ENCODE data around the gene SERPINB10.

SERPINB10 gene

GRCh38 chr18:63974991-63975390, 67.2 kb downstream of the SERPINB10 start:
- Mint-ChIP-seq H3K27me3 (no peaks in the 10 kb centered on the region), H3K4me3 (no peak overlapping the region), H3K36me3 (ENCODE audit: low read depth) (no peaks in the 10 kb centered on the region), H3K27ac (no peak overlapping the region), H3K9me3 (no peaks in the 10 kb centered on the region), H3K4me1 (ENCODE audit: low read depth) (peaks cover 54% of the 10 kb centered on the region)

- no peaks in the 10 kb centered on the region for H3K9me3 Mint-ChIP-seq
- H3K27me3 Mint-ChIP-seq = no peaks in the 10 kb centered on the region
- no peak overlapping the region for H3K4me3 Mint-ChIP-seq
- H3K27ac Mint-ChIP-seq = no peak overlapping the region
- H3K36me3 Mint-ChIP-seq (ENCODE audit: low read depth) = no peaks in the 10 kb centered on the region
- peaks cover 53% of the 10 kb centered on the region for H3K4me1 Mint-ChIP-seq (ENCODE audit: low read depth)
Observed at GRCh38 chr18:63975628-63976027, 67.9 kb downstream of the SERPINB10 start.

GRCh38 chr18:63977040-63977439, 69.3 kb downstream of the SERPINB10 start:
- H3K4me1 Mint-ChIP-seq (ENCODE audit: low read depth) = peaks cover 39% of the 10 kb centered on the region

GRCh38 chr18:63979409-63979920, 71.7 kb downstream of the SERPINB10 start:
- no peak overlapping the region for H3K27ac Mint-ChIP-seq

More at GRCh38 chr18:63977040-63977439, 69.3 kb downstream of the SERPINB10 start:
- no peak overlapping the region for H3K27ac Mint-ChIP-seq
- H3K4me3 Mint-ChIP-seq = no peak overlapping the region
- H3K36me3 Mint-ChIP-seq (ENCODE audit: low read depth) = peaks cover 14% of the 10 kb centered on the region
- no peaks in the 10 kb centered on the region for H3K9me3 Mint-ChIP-seq
- no peaks in the 10 kb centered on the region for H3K27me3 Mint-ChIP-seq

DNA sequence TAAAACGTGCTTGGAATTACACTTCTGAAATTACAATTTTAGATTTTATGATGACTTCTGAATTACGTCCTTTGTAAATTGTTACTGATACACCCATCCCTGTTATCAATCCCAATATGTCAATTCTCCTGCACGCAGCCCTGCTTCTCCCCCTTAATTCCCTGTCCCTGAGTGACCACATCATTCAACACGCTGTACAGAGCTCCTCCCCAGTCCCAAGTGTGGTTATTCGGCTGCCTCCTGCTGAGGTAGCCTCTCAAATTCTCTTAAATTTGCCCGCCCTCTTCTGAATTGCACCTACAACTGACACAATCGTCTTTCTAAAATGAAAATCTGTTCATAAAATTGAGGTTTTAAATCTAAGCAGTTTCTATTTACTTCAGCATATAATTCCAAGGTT, 72.3 kb downstream of the SERPINB10 start:
- peaks cover 16% of the 10 kb centered on the region for H3K4me1 Mint-ChIP-seq (ENCODE audit: low read depth)
- H3K9me3 Mint-ChIP-seq = no peaks in the 10 kb centered on the region
- peaks cover 41% of the 10 kb centered on the region for H3K36me3 Mint-ChIP-seq (ENCODE audit: low read depth)
- H3K27ac Mint-ChIP-seq = no peak overlapping the region
- H3K27me3 Mint-ChIP-seq = no peaks in the 10 kb centered on the region
- no peak overlapping the region for H3K4me3 Mint-ChIP-seq

More at GRCh38 chr18:63979409-63979920, 71.7 kb downstream of the SERPINB10 start:
- Mint-ChIP-seq H3K36me3 (ENCODE audit: low read depth) (peaks cover 36% of the 10 kb centered on the region), H3K9me3 (no peaks in the 10 kb centered on the region), H3K4me1 (ENCODE audit: low read depth) (peaks cover 21% of the 10 kb centered on the region), H3K4me3 (no peak overlapping the region), H3K27me3 (no peaks in the 10 kb centered on the region)

GRCh38 chr18:63980896-63981460, 73.2 kb downstream of the SERPINB10 start:
- H3K27me3 Mint-ChIP-seq = no peaks in the 10 kb centered on the region
- no peak overlapping the region for H3K27ac Mint-ChIP-seq
- no peak overlapping the region for H3K4me3 Mint-ChIP-seq
- no peaks in the 10 kb centered on the region for H3K9me3 Mint-ChIP-seq
- H3K36me3 Mint-ChIP-seq (ENCODE audit: low read depth) = peaks cover 47% of the 10 kb centered on the region
- H3K4me1 Mint-ChIP-seq (ENCODE audit: low read depth) = peaks cover 8% of the 10 kb centered on the region

DNA sequence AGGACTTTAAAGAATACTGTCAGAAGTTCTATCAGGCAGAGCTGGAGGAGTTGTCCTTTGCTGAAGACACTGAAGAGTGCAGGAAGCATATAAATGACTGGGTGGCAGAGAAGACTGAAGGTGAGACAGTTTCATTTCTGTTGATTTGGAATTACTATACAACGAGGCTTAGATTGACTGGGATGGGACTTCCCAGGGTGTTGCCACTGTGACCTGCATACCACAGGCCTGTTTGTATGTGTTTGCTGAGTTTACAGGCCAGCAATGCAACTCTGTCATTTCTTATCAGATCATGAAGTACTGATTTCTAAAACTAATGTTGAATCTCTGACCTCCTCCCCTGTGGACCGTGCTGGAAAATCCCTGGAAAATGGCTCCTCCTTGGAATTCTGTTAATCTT, 74.0 kb downstream of the SERPINB10 start:
- peaks cover 8% of the 10 kb centered on the region for H3K4me1 Mint-ChIP-seq (ENCODE audit: low read depth)
- no peaks in the 10 kb centered on the region for H3K9me3 Mint-ChIP-seq
- peaks cover 51% of the 10 kb centered on the region for H3K36me3 Mint-ChIP-seq (ENCODE audit: low read depth)
- no peak overlapping the region for H3K27ac Mint-ChIP-seq
- no peaks in the 10 kb centered on the region for H3K27me3 Mint-ChIP-seq
- H3K4me3 Mint-ChIP-seq = no peak overlapping the region

DNA sequence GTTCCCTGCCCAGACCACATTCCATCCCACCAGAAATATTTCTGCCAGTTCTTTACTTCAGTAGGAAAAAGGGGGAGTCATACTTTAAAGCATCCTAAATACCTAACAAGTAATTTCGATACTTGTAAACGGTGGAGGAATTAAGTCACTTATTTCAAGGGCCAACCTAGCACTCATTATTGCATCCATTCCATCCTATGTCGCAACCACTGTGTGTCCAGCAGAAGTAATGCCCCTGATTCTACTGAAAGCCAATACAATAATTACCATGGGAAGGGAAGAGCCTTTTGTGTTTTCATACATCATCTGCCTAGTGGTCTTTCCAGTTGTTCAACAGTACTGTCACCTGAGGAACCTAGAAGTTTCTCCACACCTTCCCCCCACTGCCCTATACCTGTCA, 74.6 kb downstream of the SERPINB10 start:
- Mint-ChIP-seq H3K36me3 (ENCODE audit: low read depth) (peaks cover 55% of the 10 kb centered on the region), H3K27me3 (no peaks in the 10 kb centered on the region), H3K4me3 (no peak overlapping the region), H3K4me1 (ENCODE audit: low read depth) (peaks cover 8% of the 10 kb centered on the region), H3K27ac (no peak overlapping the region), H3K9me3 (no peaks in the 10 kb centered on the region)
